BE2C (cell line): ENCODE results near the gene CALML5.

Source experiments
- DNase-seq: peaks from one replicate; pipeline ENCODE4 v3.0.0-alpha.2; 2020
- H3K27me3 ChIP-seq: fragments of 250-450 bp; sonication (Bioruptor Pico); 2 replicates; pipeline ENCODE4 v1.5.1; 2020; ENCODE audit warnings: mild to moderate bottlenecking
- H3K36me3 ChIP-seq: fragments of 250-450 bp; sonication (Bioruptor Pico); 2 replicates; pipeline ENCODE4 v1.5.1; 2020; ENCODE audit warnings: mild to moderate bottlenecking
- H3K4me1 ChIP-seq: fragments of 250-450 bp; sonication (Bioruptor Pico); 2 replicates; pipeline ENCODE4 v1.5.1; 2020
- H3K4me3 ChIP-seq: 2 replicates; pipeline ENCODE4 v1.5.1; 2011; ENCODE audit warnings: low read depth, low read length
- H3K9me3 ChIP-seq: fragments of 250-450 bp; sonication (Bioruptor Pico); 2 replicates; pipeline ENCODE4 v1.5.1; 2020
- CTCF ChIP-seq: IDR thresholded peaks from 2 replicates; pipeline ENCODE4 v1.5.1; 2012; ENCODE audit warnings: mild to moderate bottlenecking, low read depth, low read length

The CALML5 gene

DNA sequence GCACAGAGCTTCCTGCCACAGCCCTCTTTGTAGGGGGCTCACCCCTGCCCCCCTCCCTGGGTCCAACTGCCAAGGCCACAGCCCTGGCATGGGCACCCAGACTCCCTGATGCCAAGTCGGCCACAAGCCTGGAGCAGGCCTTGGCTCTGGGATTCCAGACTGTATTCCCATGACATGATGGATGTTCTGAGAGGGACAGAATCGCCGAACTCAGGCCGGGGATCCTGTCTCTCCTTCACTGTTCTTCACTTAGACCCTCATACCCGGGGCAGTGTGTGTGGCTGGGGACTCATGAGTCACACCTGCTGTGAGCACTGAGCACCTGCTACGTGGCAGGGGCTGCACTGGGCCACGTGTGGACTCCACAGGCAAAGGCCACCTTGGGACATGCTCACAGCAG lies 7.9 kb downstream of the CALML5 start:
- no peak for DNase-seq
- no peak for TF ChIP-seq CTCF
- Histone ChIP-seq H3K4me3 (no peak overlapping the region), H3K4me1 (no peaks in the 10 kb centered on the region), H3K9me3 (no peaks in the 10 kb centered on the region), H3K27me3 (no peaks in the 10 kb centered on the region), H3K36me3 (no peaks in the 10 kb centered on the region)

DNA sequence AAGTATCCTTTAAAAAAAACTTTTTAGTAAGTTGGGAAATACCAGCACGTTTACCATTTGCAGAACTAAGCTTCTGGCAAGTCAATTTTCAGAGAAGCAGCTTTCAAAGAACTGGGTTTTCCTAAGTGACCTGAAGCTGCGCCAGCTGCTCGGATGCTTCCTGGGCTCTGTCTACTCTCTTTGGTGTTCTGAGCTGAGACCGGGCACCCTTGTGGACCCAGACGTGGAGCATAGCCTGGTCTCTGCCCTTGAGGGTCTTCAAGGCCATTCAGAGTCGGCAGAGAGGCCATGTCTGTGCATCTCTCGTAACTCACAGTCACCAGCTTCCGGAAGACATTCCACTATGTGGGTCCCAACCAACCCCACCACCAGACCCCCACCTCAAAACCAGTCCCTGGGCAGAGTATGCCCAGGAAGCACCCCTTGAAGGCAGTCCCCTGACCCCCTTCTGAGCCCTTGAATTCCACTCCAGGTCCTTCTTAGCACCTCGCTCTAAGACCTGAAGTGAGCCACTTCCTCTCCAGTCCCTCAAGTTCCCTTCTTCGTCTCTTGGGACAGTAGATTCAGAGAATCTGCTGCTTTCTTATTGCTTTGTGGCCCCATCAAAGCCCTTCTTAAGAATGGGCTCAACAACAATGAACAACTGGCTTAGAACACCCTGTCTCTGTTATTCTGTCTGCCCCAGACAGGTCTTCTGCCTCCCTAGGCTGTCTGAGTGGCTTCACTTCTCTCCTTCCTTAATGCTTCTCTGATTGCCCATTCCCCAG lies 8.5 kb downstream of the CALML5 start:
- TF ChIP-seq CTCF, result no peak
- Histone ChIP-seq H3K36me3 (no peaks in the 10 kb centered on the region), H3K9me3 (no peaks in the 10 kb centered on the region), H3K4me3 (no peak overlapping the region), H3K4me1 (no peaks in the 10 kb centered on the region), H3K27me3 (no peaks in the 10 kb centered on the region)
- no peak for DNase-seq

DNA sequence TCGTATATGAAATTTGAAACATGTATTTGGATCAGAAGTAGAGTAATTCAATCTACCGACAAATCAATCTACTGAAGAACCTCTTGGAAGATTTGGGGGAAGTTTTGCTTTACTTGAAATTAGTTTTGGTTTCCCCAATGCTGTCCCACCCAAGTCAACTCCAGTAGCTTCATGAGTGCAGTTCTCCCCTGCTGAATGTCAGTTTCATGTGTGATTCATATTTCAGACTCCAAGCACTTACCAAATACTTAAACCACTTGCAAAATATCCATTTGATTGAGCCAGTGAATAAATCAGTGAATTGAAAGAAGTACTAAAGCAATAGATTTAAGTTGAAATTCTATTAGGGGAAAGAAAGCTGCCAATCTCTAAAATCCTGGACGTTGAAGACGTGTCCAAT lies 9.3 kb downstream of the CALML5 start:
- TF ChIP-seq CTCF, result no peak

DNA sequence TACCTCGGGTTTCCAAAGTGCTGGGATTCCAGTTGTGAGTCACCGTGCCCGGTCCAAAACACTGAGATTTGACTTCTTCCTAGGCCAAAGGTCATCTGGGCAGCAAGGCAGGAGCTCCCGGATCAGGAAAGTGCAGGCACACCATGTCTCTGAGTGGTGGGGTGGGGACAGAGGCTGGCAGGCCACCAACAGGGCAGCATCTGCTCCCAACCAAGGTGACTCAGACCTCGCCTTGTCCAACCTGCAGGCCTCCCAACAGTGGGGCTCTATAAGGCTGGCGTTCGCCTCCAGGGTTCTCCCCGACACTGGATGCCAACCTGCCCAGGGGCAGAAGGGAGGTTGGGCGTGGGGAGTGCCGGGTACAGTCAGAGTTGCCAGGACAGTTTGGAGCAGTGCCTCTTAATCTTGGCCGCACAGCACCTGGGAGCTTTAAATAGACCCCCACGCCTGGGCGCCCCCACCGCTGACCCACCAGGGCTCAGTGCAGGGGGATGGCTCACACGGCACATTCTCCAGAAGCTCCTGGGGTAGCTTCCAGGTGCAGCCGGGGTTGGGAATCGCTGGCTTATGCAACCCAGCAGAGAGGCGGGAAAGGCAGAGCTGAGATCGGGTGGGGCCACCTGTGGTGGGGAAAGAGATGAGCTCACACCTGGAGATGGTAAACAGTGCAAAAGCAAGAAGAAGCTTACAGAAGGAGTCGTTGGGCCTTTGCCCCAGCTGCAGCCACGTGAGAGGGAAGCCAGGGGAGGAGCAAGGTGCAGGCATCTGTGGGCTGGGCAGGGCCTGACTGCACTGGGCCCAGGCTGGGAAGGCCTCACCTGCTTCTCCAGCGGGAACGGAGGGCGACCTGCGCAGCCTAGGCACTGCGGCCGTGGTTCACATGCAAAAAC lies 10.9 kb downstream of the CALML5 start:
- Histone ChIP-seq H3K27me3 (no peaks in the 10 kb centered on the region), H3K4me1 (no peaks in the 10 kb centered on the region), H3K36me3 (no peaks in the 10 kb centered on the region), H3K9me3 (no peaks in the 10 kb centered on the region), H3K4me3 (no peak overlapping the region)
- no peak for DNase-seq
- no peak for TF ChIP-seq CTCF

More for the DNA sequence above, 9.3 kb downstream of the CALML5 start:
- Histone ChIP-seq H3K27me3 (no peaks in the 10 kb centered on the region), H3K4me1 (no peaks in the 10 kb centered on the region), H3K9me3 (no peaks in the 10 kb centered on the region), H3K36me3 (no peaks in the 10 kb centered on the region), H3K4me3 (no peak overlapping the region)
- DNase-seq, result no peak

DNA sequence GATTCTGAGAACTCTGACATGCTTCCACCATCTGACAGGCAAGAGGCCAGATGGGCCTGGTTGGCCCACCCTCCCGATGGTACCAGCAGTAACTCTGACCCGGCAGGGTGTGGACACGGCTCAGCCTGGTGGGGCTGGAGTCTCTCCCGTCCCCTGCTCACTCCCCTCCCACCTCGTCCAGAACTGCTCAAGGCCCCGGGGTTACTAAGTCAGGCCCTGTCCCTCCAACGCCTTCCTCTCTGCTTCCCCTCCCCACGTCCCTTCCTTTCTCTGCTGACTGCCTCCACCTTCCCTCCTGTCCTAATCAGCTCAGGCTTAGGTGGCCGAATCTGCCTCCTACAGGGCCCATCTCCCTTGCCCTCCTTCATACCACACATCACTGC lies 12.5 kb downstream of the CALML5 start:
- Histone ChIP-seq H3K4me1 (no peaks in the 10 kb centered on the region), H3K4me3 (no peak overlapping the region), H3K9me3 (no peaks in the 10 kb centered on the region), H3K36me3 (no peaks in the 10 kb centered on the region), H3K27me3 (no peaks in the 10 kb centered on the region)
- no peak for TF ChIP-seq CTCF
- no peak for DNase-seq
